HCT116 (cell line): ENCODE measurements around the gene RAB3GAP1. TPM values are rescaled to one million over a fixed set of nuclear protein-coding genes. Genes with fewer than 3 reads are reported as not detected.

ENCODE experiments used
- ATAC-seq: fragments of 200-7000 bp; cut with Tn5 transposase; 2 replicates; pipeline ENCODE4 v1.9.1; 2020; ENCODE audit warnings: mild to moderate bottlenecking, moderate library complexity
- BruUV-seq: library from RNA; stranded (reverse); fragments of 400-500 nt; replicated peaks from 2 replicates; lab custom pipeline; 2021; lab: Mats Ljungman, UMichigan
- CTCF ChIA-PET: fragments of 300-600 bp; sonication (Branson Sonifier 250); formaldehyde crosslinking; loops from one replicate; lab custom pipeline; 2021; ENCODE audit warnings: antibody characterized with exemption; lab: Charles Lee
- POLR2A ChIA-PET: fragments of 300-600, 350-600 bp; sonication (Branson Sonifier 250); formaldehyde crosslinking; loops from one replicate; lab custom pipeline; 2021; ENCODE audit warnings: antibody characterized with exemption; lab: Charles Lee
- RAD21 ChIA-PET, 2 experiments: fragments of 300-600 bp; sonication (Branson Sonifier 250); formaldehyde crosslinking; loops; one replicate each; lab custom pipeline; 2023; ENCODE audit warnings: low total read pairs in 2 of 2; ENCODE audit not compliant: uncharacterized antibody in 2 of 2, unreplicated experiment in 2 of 2, low non-redundant PET in 1 of 2; lab: Charles Lee
- DNase-seq: peaks from one replicate; pipeline ENCODE4 v3.0.0-alpha.2; 2010; ENCODE audit warnings: low read depth, low spot score
- H2AFZ ChIP-seq: fragments of 200-600 bp; shearing (Covaris generic), sonication (generic); 2 replicates; pipeline ENCODE4 v1.6.1; 2017; ENCODE audit warnings: low read depth, mixed run types, mixed read lengths, antibody characterized with exemption, low read length; ENCODE audit not compliant: poor library complexity, severe bottlenecking
- H3K27ac ChIP-seq: 2 replicates; pipeline ENCODE4 v1.5.1; 2012; ENCODE audit warnings: low read depth, low read length
- H3K27me3 ChIP-seq: fragments of 200-600 bp; sonication (generic); 2 replicates; pipeline ENCODE4 v1.6.1; 2016; ENCODE audit warnings: mixed run types, low read length, mixed read lengths; ENCODE audit not compliant: insufficient read depth
- H3K36me3 ChIP-seq, 2 experiments: fragments of 200-500 bp in 1 of 2; fragments of 200-600 bp in 1 of 2; sonication (Bioruptor generic) in 1 of 2; sonication (generic) in 1 of 2; 2 replicates each; pipeline versions ENCODE4 v1.5.1 to v1.6.1; 2014 to 2016; ENCODE audit warnings: low read length in 2 of 2, inconsistent platforms in 1 of 2, mixed read lengths in 1 of 2, mixed run types in 1 of 2; ENCODE audit not compliant: insufficient read depth in 2 of 2, control insufficient read depth in 1 of 2
- H3K4me1 ChIP-seq, 2 experiments: fragments of 200-600 bp in 1 of 2; sonication (generic) in 1 of 2; 2 replicates each; pipeline versions ENCODE4 v1.5.1 to v1.6.1; 2012 to 2017; ENCODE audit warnings: low read length in 2 of 2, inconsistent platforms in 1 of 2, mild to moderate bottlenecking in 1 of 2, mixed read lengths in 1 of 2, mixed run types in 1 of 2, moderate library complexity in 1 of 2; ENCODE audit not compliant: insufficient read depth in 2 of 2, control insufficient read depth in 1 of 2
- H3K4me2 ChIP-seq: fragments of 200-600 bp; sonication (generic); 2 replicates; pipeline ENCODE4 v1.6.1; 2017; ENCODE audit warnings: mixed run types, low read length, mixed read lengths
- H3K4me3 ChIP-seq, 2 experiments: fragments of 200-600 bp in 1 of 2; sonication (generic) in 1 of 2; replicated peaks in 1 of 2; 2 replicates each; pipeline ENCODE4 v1.5.1; 2011 to 2016; ENCODE audit warnings: low read length in 2 of 2, control low read depth in 1 of 2, low read depth in 1 of 2, mild to moderate bottlenecking in 1 of 2, mixed read lengths in 1 of 2, mixed run types in 1 of 2
- H3K79me2 ChIP-seq: fragments of 200-600 bp; sonication (generic); 2 replicates; pipeline ENCODE4 v1.6.1; 2017; ENCODE audit warnings: mild to moderate bottlenecking, mixed run types, low read length, moderate library complexity, mixed read lengths; ENCODE audit not compliant: insufficient read depth
- H3K9ac ChIP-seq: fragments of 200-600 bp; sonication (generic); 2 replicates; pipeline ENCODE4 v1.6.1; 2016; ENCODE audit warnings: low read length, mixed read lengths
- H3K9me2 ChIP-seq: fragments of 200-600 bp; sonication (generic), shearing (Covaris generic); 2 replicates; pipeline ENCODE4 v1.6.1; 2017; ENCODE audit warnings: mixed run types, mild to moderate bottlenecking, moderate library complexity; ENCODE audit not compliant: insufficient read depth
- H3K9me3 ChIP-seq, 2 experiments: fragments of 200-500 bp in 1 of 2; fragments of 200-600 bp in 1 of 2; sonication (Bioruptor generic) in 1 of 2; sonication (generic) in 1 of 2; 2 replicates each; pipeline ENCODE4 v1.6.1; 2014 to 2017; ENCODE audit warnings: low read length in 2 of 2, mixed read lengths in 2 of 2, inconsistent platforms in 1 of 2, low read depth in 1 of 2, mild to moderate bottlenecking in 1 of 2, mixed run types in 1 of 2, moderate library complexity in 1 of 2; ENCODE audit not compliant: control insufficient read depth in 1 of 2, insufficient read depth in 1 of 2
- H4K20me1 ChIP-seq: fragments of 200-600 bp; sonication (generic), shearing (Covaris generic); 2 replicates; pipeline ENCODE4 v1.6.1; 2017; ENCODE audit warnings: mixed run types, mild to moderate bottlenecking, moderate library complexity; ENCODE audit not compliant: insufficient read depth
- CEBPB ChIP-seq: IDR thresholded peaks from 2 replicates; pipeline ENCODE4 v1.6.1; 2012; ENCODE audit warnings: low read depth
- ELF1 ChIP-seq: IDR thresholded peaks from 2 replicates; pipeline ENCODE4 v1.6.1; 2012; ENCODE audit warnings: low read depth, borderline replicate concordance
- EZH2 ChIP-seq: fragments of 200-600 bp; sonication (generic); IDR thresholded peaks from 2 replicates; pipeline ENCODE4 v1.6.1; 2017; ENCODE audit warnings: antibody characterized with exemption, mixed run types
- EZH2phosphoT487 ChIP-seq: fragments of 200-600 bp; IDR thresholded peaks from 2 replicates; pipeline ENCODE4 v1.6.1; 2018; ENCODE audit warnings: antibody characterized with exemption, borderline replicate concordance
- FOSL1 ChIP-seq: IDR thresholded peaks from 2 replicates; pipeline ENCODE4 v1.6.1; 2012; ENCODE audit warnings: low read depth
- JUND ChIP-seq: IDR thresholded peaks from 2 replicates; pipeline ENCODE4 v1.6.1; 2012
- RAD21 ChIP-seq: IDR thresholded peaks from 2 replicates; pipeline ENCODE4 v1.6.1; 2012; ENCODE audit warnings: low read depth, mild to moderate bottlenecking
- SRF ChIP-seq: IDR thresholded peaks from 2 replicates; pipeline ENCODE4 v1.6.1; 2012; ENCODE audit warnings: low read depth
- TCF7L2 ChIP-seq: IDR thresholded peaks from 2 replicates; pipeline ENCODE4 v1.7.0; 2011; ENCODE audit warnings: borderline replicate concordance, inconsistent platforms; ENCODE audit not compliant: insufficient read depth, insufficient read length; ENCODE audit errors: extremely low read depth
- YY1 ChIP-seq: IDR thresholded peaks from 2 replicates; pipeline ENCODE4 v1.6.1; 2011; ENCODE audit warnings: low read length, low read depth, moderate library complexity, mild to moderate bottlenecking; ENCODE audit not compliant: insufficient replicate concordance; ENCODE audit errors: extremely low read depth
- ZFX ChIP-seq: fragments of 450-650 bp; IDR thresholded peaks from 2 replicates; pipeline ENCODE4 v1.6.1; 2017
- intact Hi-C: fragments of 100-400 bp; cut with micrococcal nuclease; formaldehyde crosslinking; loops from 2 replicates; pipeline ENCODE4 v1.10.0; 2022
- total RNA-seq: library from RNA; stranded (reverse); gene quantifications from one replicate; pipeline ENCODE4 v1.2.1, GENCODE V29; 2021; ENCODE audit not compliant: unreplicated experiment
- TF ChIP-seq, protein P1 (sequence below): IDR thresholded peaks from 2 replicates; pipeline ENCODE4 v1.6.1; 2012; ENCODE audit warnings: low read depth

RAB3GAP1 gene
- total RNA-seq, 1 experiment from 2014 or later: 38.5 TPM

DNA sequence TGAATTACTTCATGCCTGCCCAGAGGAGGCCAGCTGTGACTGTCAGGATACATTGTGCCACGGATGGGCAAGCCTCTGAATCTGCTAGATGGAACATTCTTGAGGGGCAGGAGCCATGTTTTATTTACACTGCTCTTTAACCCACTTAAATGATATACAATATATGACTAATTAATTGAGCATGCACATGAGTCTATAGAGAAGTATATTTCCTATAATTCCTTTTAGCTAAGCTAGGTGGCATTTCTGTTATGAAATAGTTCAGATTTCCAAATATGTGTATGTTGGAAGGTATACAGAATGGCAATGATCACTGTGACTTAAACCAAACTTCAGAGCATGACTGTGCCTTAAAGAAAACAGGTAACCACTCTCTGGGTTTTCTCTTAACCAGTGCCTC is 131.7 kb downstream of the RAB3GAP1 start:
- Histone ChIP-seq H3K4me2 (no peak overlapping the region), H3K9me3 (no peaks in the 10 kb centered on the region), H3K9ac (no peak overlapping the region), H3K9me2 (no peaks in the 10 kb centered on the region), H3K27me3 (no peaks in the 10 kb centered on the region), H3K4me1 (no peaks in the 10 kb centered on the region), H4K20me1 (no peaks in the 10 kb centered on the region), H3K79me2 (no peaks in the 10 kb centered on the region), H3K4me3 (no peak overlapping the region), H3K27ac (no peak overlapping the region), H2AFZ (no peak overlapping the region), H3K36me3 (no peaks in the 10 kb centered on the region)
- ChIA-PET CTCF (no interaction called here), POLR2A (no interaction called here), RAD21 (no interaction called here)
- no TSS peak for BruUV-seq
- intact Hi-C loops: no loop called here
- DNase-seq (no peak), ATAC-seq (no peak)
- no peak for TF ChIP-seq JUND
- TF ChIP-seq CEBPB: no peak
- no peak for TF ChIP-seq ELF1
- TF ChIP-seq EZH2: no peak

DNA sequence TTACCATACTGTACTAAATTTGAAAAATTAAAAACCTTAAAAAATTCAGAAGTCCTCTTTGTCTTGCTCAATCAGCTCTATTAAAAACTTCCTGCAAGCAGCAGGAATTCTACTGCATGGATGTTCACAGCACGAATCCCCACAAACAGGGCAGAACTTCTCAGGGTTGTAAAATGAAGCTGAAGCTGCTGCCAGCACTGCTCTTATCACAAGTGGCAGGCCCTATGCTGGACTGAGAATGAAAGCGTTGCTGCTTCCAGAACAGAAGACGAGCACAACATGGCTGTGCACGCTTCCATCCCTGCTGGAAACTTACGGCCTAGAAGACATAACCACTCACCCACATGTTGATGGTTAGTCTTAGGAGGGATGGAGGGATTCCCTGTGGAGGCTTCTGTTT is 134.0 kb downstream of the RAB3GAP1 start:
- no peaks in the 10 kb centered on the region for H3K4me1 ChIP-seq
- TF ChIP-seq EZH2phosphoT487 (no peak), TCF7L2 (no peak), FOSL1 (no peak), YY1 (no peak), SRF (no peak), ZFX (no peak), RAD21 (no peak)
- TF ChIP-seq, protein P1, sequence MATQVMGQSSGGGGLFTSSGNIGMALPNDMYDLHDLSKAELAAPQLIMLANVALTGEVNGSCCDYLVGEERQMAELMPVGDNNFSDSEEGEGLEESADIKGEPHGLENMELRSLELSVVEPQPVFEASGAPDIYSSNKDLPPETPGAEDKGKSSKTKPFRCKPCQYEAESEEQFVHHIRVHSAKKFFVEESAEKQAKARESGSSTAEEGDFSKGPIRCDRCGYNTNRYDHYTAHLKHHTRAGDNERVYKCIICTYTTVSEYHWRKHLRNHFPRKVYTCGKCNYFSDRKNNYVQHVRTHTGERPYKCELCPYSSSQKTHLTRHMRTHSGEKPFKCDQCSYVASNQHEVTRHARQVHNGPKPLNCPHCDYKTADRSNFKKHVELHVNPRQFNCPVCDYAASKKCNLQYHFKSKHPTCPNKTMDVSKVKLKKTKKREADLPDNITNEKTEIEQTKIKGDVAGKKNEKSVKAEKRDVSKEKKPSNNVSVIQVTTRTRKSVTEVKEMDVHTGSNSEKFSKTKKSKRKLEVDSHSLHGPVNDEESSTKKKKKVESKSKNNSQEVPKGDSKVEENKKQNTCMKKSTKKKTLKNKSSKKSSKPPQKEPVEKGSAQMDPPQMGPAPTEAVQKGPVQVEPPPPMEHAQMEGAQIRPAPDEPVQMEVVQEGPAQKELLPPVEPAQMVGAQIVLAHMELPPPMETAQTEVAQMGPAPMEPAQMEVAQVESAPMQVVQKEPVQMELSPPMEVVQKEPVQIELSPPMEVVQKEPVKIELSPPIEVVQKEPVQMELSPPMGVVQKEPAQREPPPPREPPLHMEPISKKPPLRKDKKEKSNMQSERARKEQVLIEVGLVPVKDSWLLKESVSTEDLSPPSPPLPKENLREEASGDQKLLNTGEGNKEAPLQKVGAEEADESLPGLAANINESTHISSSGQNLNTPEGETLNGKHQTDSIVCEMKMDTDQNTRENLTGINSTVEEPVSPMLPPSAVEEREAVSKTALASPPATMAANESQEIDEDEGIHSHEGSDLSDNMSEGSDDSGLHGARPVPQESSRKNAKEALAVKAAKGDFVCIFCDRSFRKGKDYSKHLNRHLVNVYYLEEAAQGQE: no peak
- intact Hi-C loops: no loop called here
- no peaks in the 10 kb centered on the region for H3K36me3 ChIP-seq
- H3K4me2 ChIP-seq: no peak overlapping the region
- H3K9me3 ChIP-seq: no peaks in the 10 kb centered on the region
- H4K20me1 ChIP-seq: no peaks in the 10 kb centered on the region
- no peaks in the 10 kb centered on the region for H3K27me3 ChIP-seq
- no peaks in the 10 kb centered on the region for H3K79me2 ChIP-seq
- ChIA-PET CTCF (no interaction called here), POLR2A (no interaction called here), RAD21 (no interaction called here)
- H3K4me3 ChIP-seq: no peak overlapping the region
- no peaks in the 10 kb centered on the region for H3K9me2 ChIP-seq
- DNase-seq (no peak), ATAC-seq (no peak)
- H2AFZ ChIP-seq: no peak overlapping the region
- no TSS peak for BruUV-seq
- H3K9ac ChIP-seq: no peak overlapping the region
- H3K27ac ChIP-seq: no peak overlapping the region
